HepG2 (cell line): ENCODE data around the gene GRB2. TPM values are rescaled to one million over a fixed set of nuclear protein-coding genes. Genes with fewer than 3 reads are reported as not detected.

Experiments used
- ATAC-seq: fragments of 200-7000 bp; cut with Tn5 transposase; 3 replicates; pipeline ENCODE4 v1.9.1; 2020; ENCODE audit warnings: mild to moderate bottlenecking, moderate library complexity
- BruUV-seq: library from RNA; stranded (reverse); fragments of 400-500 nt; replicated peaks from 2 replicates; lab custom pipeline; 2021; lab: Mats Ljungman, UMichigan
- CTCF ChIA-PET: fragments of 300-600 bp; formaldehyde crosslinking; extraction: SDS; loops from one replicate; lab custom pipeline; 2021; ENCODE audit warnings: low total read pairs, inconsistent platforms, low intra/inter-chr PET ratio; lab: Yijun Ruan, JAX
- POLR2A ChIA-PET: fragments of 350-600 bp; sonication (Branson Sonifier 250); formaldehyde crosslinking; loops from one replicate; lab custom pipeline; 2020; ENCODE audit warnings: antibody characterized with exemption, inconsistent platforms; lab: Yijun Ruan, JAX
- DNase-seq: peaks from one replicate; pipeline ENCODE4 v3.0.0-alpha.2; 2015; ENCODE audit warnings: low spot score
- FAIRE-seq: peaks from 3 replicates; lab custom pipeline; 2011; peaks lifted over from hg19 to GRCh38; lab: Jason Lieb, UNC
- H2AFZ ChIP-seq: one replicate; pipeline ENCODE4 v1.6.1; 2011; ENCODE audit warnings: low read length, inconsistent platforms
- H3K27ac ChIP-seq: fragments of 300-600 bp; 3 replicates; pipeline ENCODE4 v1.8.0; 2011; ENCODE audit warnings: mixed run types, mild to moderate bottlenecking, mixed read lengths, low read length, inconsistent platforms; ENCODE audit not compliant: insufficient read depth; ENCODE audit errors: extremely low read length
- H3K27me3 ChIP-seq, 2 experiments: fragments of 200-600 bp in 1 of 2; 2 replicates in 1 of 2; 3 replicates in 1 of 2; pipeline versions ENCODE4 v1.6.0 to v1.8.0; 2011; ENCODE audit warnings: low read length in 2 of 2, mild to moderate bottlenecking in 2 of 2, moderate library complexity in 2 of 2, inconsistent platforms in 1 of 2; ENCODE audit not compliant: insufficient read depth in 2 of 2, control insufficient read depth in 1 of 2
- H3K36me3 ChIP-seq, 2 experiments: fragments of 200-600 bp in 1 of 2; replicated peaks in 1 of 2; 2 replicates in 1 of 2; 3 replicates in 1 of 2; pipeline versions ENCODE4 v1.5.1 to v1.8.0; 2011; ENCODE audit warnings: low read length in 2 of 2, inconsistent platforms in 1 of 2; ENCODE audit not compliant: insufficient read depth in 2 of 2, control insufficient read depth in 1 of 2
- H3K4me1 ChIP-seq: 2 replicates; pipeline ENCODE4 v1.5.1; 2012; ENCODE audit warnings: low read length, inconsistent platforms; ENCODE audit not compliant: insufficient read depth
- H3K4me2 ChIP-seq: 2 replicates; pipeline ENCODE4 v1.6.0; 2011; ENCODE audit warnings: low read depth, low read length, inconsistent platforms
- H3K4me3 ChIP-seq, 3 experiments: fragments of 200-600 bp in 1 of 3; sonication (generic), shearing (Covaris generic) in 1 of 3; replicated peaks in 1 of 3; 2 replicates each; pipeline ENCODE4 v1.5.1; 2011 to 2016; ENCODE audit warnings: low read length in 3 of 3, inconsistent platforms in 2 of 3, low read depth in 2 of 3, mild to moderate bottlenecking in 2 of 3, control low read depth in 1 of 3, mixed read lengths in 1 of 3; ENCODE audit not compliant: insufficient read depth in 1 of 3
- H3K79me2 ChIP-seq: one replicate; pipeline ENCODE4 v1.6.1; 2011; ENCODE audit warnings: low read length, inconsistent platforms; ENCODE audit not compliant: insufficient read depth
- H3K9ac ChIP-seq: 2 replicates; pipeline ENCODE4 v1.6.0; 2011; ENCODE audit warnings: mild to moderate bottlenecking, low read depth, low read length, inconsistent platforms; ENCODE audit not compliant: insufficient read depth
- H3K9me3 ChIP-seq: 2 replicates; pipeline ENCODE4 v1.5.1; 2012; ENCODE audit warnings: mild to moderate bottlenecking, low read length
- H4K20me1 ChIP-seq: 2 replicates; pipeline ENCODE4 v1.6.0; 2011; ENCODE audit warnings: inconsistent platforms, mild to moderate bottlenecking, low read length, moderate library complexity; ENCODE audit not compliant: insufficient read depth
- BCL6 ChIP-seq: IDR thresholded peaks from 2 replicates; pipeline ENCODE4 v1.6.1; 2016; ENCODE audit warnings: missing genetic modification reagents, missing compliant biosample characterization
- KDM3A ChIP-seq: IDR thresholded peaks from 2 replicates; pipeline ENCODE4 v1.6.1; 2018; ENCODE audit warnings: low read depth, missing compliant biosample characterization
- RELA ChIP-seq: sonication (generic); formaldehyde crosslinking; IDR thresholded peaks from 2 replicates; pipeline ENCODE4 v1.4.0; 2020; ENCODE audit warnings: missing genetic modification reagents
- RFX3 ChIP-seq: IDR thresholded peaks from 2 replicates; pipeline ENCODE4 v1.6.1; 2016; ENCODE audit warnings: missing biosample characterization, missing genetic modification reagents
- TBP ChIP-seq: sonication (generic); formaldehyde crosslinking; IDR thresholded peaks from 2 replicates; pipeline ENCODE4 v1.5.0; 2020; ENCODE audit warnings: missing genetic modification reagents
- ZBTB3 ChIP-seq: sonication (generic); formaldehyde crosslinking; IDR thresholded peaks from 2 replicates; pipeline ENCODE4 v1.4.0; 2020; ENCODE audit warnings: low read depth, mild to moderate bottlenecking, moderate library complexity, missing genetic modification reagents, borderline replicate concordance
- ZKSCAN8 ChIP-seq: IDR thresholded peaks from 2 replicates; pipeline ENCODE4 v1.6.1; 2016; ENCODE audit warnings: borderline replicate concordance, missing genetic modification reagents, missing compliant biosample characterization
- ZNF230 ChIP-seq: sonication (generic); formaldehyde crosslinking; IDR thresholded peaks from 2 replicates; pipeline ENCODE4 v1.4.0; 2020; ENCODE audit warnings: mild to moderate bottlenecking, missing genetic modification reagents
- ZNF292 ChIP-seq: sonication (generic); formaldehyde crosslinking; IDR thresholded peaks from 2 replicates; pipeline ENCODE4 v1.8.1; 2022; ENCODE audit warnings: mild to moderate bottlenecking, low read depth, missing genetic modification reagents, borderline replicate concordance
- ZNF318 ChIP-seq: sonication (generic); formaldehyde crosslinking; IDR thresholded peaks from 2 replicates; pipeline ENCODE4 v1.4.0; 2020; ENCODE audit warnings: mild to moderate bottlenecking, missing genetic modification reagents
- WGBS: methylation state at CpG from one replicate; pipeline ENCODE4 v1.1.6; 2017; ENCODE audit warnings: low lambda C conversion rate; 5-methylcytosine and 5-hydroxymethylcytosine counted together
- in situ Hi-C: cut with HindIII; loops from 2 replicates; pipeline ENCODE4 v1.10.0; 2017; ENCODE audit warnings: low pct_unique_long_range_greater_than_20kb; ENCODE audit not compliant: extremely low pct_ligation_motif_present
- intact Hi-C: fragments of 100-400 bp; cut with micrococcal nuclease; formaldehyde crosslinking; loops from one replicate; pipeline ENCODE4 v1.10.0; 2022; ENCODE audit not compliant: unreplicated experiment
- polyA plus RNA-seq, 8 experiments: library from polyadenylated mRNA; depleted of rRNA in 3 of 8; stranded (reverse) in 7 of 8; unstranded in 1 of 8; fragments of >200 nt; fragmentation: Illumina TruSeq in 4 of 8; extraction: Trizol in 4 of 8; gene quantifications; 2 replicates each; pipeline versions ENCODE4 v1.2.1 to v1.2.3, GENCODE V29; 2011 to 2016; ENCODE audit warnings: low read depth in 4 of 8, missing spikeins in 1 of 8, mixed read lengths in 1 of 8; ENCODE audit not compliant: insufficient read depth in 1 of 8
- total RNA-seq, 5 experiments: library from RNA; depleted of rRNA; stranded (reverse); fragments of >200 nt; fragmentation: Illumina TruSeq; extraction: Trizol; gene quantifications; 2 replicates each; pipeline ENCODE4 v1.2.3, GENCODE V29; 2016; ENCODE audit warnings: low read depth in 1 of 5
- TF ChIP-seq, protein P1 (sequence below): sonication (generic); formaldehyde crosslinking; IDR thresholded peaks from 2 replicates; pipeline ENCODE4 v1.4.0; 2020; ENCODE audit warnings: mild to moderate bottlenecking, missing genetic modification reagents
- TF ChIP-seq, protein P2 (sequence below): IDR thresholded peaks from 2 replicates; pipeline ENCODE4 v1.6.1; 2016; ENCODE audit warnings: missing biosample characterization, missing genetic modification reagents, low read depth

GRB2 gene
- total and polyA plus RNA-seq, 2 of the 13 experiments (the other 11 are each of a cell fraction or from before 2014, with no cell fraction given) = 84.6 to 92.3 TPM

DNA sequence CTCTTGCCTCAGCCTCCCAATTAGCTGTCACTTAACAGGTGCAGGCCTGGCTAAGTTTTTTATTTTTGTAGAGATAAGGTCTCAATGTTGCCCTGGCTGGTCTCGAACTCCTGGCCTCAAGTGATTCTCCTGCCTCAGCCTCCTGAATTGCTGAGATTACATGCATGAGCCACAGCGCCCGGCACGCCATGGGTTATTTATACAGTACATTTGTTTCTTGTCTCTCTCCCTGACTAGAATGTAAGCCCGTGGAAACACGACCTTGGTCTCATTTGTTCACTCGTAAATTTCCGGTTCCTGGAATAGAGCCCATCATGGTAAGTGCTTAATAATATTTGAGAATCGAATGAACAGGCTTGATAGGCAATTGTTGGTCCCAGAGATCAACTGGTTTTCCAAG, 118.3 kb downstream of the GRB2 start:
- POLR2A ChIA-PET = no interaction called here
- Histone ChIP-seq H4K20me1 (no peaks in the 10 kb centered on the region), H3K9ac (no peak overlapping the region; the same call in 1 of the 2 replicates), H3K4me3 (no peak overlapping the region), H3K36me3 (peaks cover 10 to 31% of the 10 kb centered on the region in 2 experiments; a peak in 4 of 5 replicates), H3K4me2 (0 out of 2 replicates have a peak overlapping the region, but pooled peaks have one; percentile 2)
- CTCF ChIA-PET = no interaction called here
- ATAC-seq = no peak
- TF ChIP-seq ZBTB3 (CRISPR knock-in tag) (no peak), ZNF230 (CRISPR knock-in tag) (no peak), TBP (no peak), BCL6 (CRISPR knock-in tag) (no peak), RFX3 (CRISPR knock-in tag) (no peak), ZNF318 (no peak), RELA (CRISPR knock-in tag) (no peak), ZNF292 (no peak), ZKSCAN8 (CRISPR knock-in tag) (no peak), KDM3A (CRISPR knock-in tag) (no peak)
- TF ChIP-seq, protein P1, sequence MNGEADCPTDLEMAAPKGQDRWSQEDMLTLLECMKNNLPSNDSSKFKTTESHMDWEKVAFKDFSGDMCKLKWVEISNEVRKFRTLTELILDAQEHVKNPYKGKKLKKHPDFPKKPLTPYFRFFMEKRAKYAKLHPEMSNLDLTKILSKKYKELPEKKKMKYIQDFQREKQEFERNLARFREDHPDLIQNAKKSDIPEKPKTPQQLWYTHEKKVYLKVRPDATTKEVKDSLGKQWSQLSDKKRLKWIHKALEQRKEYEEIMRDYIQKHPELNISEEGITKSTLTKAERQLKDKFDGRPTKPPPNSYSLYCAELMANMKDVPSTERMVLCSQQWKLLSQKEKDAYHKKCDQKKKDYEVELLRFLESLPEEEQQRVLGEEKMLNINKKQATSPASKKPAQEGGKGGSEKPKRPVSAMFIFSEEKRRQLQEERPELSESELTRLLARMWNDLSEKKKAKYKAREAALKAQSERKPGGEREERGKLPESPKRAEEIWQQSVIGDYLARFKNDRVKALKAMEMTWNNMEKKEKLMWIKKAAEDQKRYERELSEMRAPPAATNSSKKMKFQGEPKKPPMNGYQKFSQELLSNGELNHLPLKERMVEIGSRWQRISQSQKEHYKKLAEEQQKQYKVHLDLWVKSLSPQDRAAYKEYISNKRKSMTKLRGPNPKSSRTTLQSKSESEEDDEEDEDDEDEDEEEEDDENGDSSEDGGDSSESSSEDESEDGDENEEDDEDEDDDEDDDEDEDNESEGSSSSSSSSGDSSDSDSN (CRISPR knock-in tag) = no peak
- TF ChIP-seq, protein P2, sequence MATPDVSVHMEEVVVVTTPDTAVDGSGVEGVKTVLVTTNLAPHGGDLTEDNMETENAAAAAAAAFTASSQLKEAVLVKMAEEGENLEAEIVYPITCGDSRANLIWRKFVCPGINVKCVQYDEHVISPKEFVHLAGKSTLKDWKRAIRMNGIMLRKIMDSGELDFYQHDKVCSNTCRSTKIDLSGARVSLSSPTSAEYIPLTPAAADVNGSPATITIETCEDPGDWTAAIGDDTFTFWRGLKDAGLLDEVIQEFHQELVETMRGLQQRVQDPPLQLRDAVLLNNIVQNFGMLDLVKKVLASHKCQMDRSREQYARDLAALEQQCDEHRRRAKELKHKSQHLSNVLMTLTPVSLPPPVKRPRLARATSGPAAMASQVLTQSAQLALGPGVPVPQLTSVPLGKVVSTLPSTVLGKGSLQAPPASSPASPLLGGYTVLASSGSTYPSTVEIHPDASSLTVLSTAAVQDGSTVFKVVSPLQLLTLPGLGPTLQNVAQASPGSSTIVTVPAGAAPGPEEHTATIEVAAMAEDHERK = no peak
- TF ChIP-seq, all 625 proteins: peak for 0
- BruUV-seq = no TSS peak
- H2AFZ ChIP-seq = no peak overlapping the region
- no peak overlapping the region for H3K27ac ChIP-seq
- no peaks in the 10 kb centered on the region for H3K9me3 ChIP-seq
- peaks cover 15% of the 10 kb centered on the region for H3K79me2 ChIP-seq
- in situ Hi-C loops (no loop called here), intact Hi-C loops (no loop called here)
- H3K27me3 ChIP-seq = no peaks in the 10 kb centered on the region
- no peak for FAIRE-seq
- 95% methylated on average over 9 of the region's 9 CpGs for WGBS
- peaks cover 37% of the 10 kb centered on the region for H3K4me1 ChIP-seq
- no peak for DNase-seq
